Left kidney (tissue), 2 donors: Measurements from ENCODE around the gene RYR1. TPM values are rescaled to one million over a fixed set of nuclear protein-coding genes. Genes with fewer than 3 reads are reported as not detected.
"Not testable (repeated sequence)": the region's sequence is repeated elsewhere in the genome, so short reads cannot be mapped to it uniquely, and the experiment has no call there.

ENCODE experiments used
- DNase-seq: peaks from one replicate; pipeline ENCODE4 v3.0.0-alpha.2; 2013
- polyA plus RNA-seq: library from polyadenylated mRNA; unstranded; fragments of 120-200 nt; gene quantifications from one replicate; pipeline ENCODE4 v1.2.1, GENCODE V29; 2013; ENCODE audit not compliant: insufficient read length

The RYR1 gene
- polyA plus RNA-seq, 1 donor, result 9.6 TPM

DNA sequence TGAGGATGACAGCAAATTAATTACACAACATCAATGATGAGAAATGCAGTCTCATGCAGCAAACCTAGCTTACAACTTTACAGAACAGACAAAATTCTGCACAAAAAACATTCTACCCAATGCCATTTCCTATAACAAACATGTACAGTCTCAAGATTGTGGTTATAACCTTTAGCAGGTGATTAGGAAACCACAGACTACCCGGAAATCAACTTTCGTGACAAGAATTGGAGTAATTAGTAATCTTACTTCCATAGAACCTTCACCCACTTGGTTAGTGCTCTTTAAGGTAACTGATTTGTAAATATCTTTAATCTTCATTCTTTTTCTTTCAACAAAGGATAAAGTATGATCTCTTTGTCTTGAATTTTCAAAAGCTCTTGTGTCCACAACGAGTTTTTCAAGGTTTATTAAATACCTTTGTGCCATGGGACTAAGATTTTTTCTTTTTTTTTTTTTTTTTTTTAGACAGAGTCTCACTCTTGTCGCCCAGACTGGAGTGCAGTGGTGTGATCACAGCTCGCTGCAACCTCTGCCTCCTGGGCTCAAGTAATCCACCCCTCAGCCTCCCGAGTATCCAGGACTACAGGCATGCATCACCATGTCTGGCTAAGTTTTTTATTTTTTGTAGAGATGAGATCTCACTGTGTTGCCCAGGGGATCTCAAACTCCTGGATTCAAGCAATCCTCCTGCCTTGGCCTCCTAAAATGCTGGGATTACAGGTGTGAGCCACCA is 105.5 kb downstream of the RYR1 start:
- DNase-seq, result no peak

DNA sequence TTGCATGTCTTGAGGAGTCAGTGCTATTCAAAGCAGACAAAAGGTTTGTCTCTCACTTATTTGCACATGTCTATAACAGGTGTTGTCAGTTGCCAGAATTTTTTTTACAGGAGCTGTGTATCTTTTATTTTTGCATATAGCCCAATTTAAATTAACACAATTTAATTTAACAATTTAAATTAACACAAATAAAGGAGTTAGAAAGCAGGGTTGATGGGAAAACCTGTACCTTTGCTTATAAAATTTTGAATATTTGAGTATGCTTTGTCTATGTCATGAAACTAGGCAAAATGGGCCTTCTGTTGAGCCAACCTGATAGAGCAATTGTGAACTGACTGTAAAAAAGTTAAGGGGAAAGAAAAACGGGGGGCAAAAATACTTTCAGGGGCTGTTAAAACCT is 106.3 kb downstream of the RYR1 start:
- DNase-seq, result no peak

DNA sequence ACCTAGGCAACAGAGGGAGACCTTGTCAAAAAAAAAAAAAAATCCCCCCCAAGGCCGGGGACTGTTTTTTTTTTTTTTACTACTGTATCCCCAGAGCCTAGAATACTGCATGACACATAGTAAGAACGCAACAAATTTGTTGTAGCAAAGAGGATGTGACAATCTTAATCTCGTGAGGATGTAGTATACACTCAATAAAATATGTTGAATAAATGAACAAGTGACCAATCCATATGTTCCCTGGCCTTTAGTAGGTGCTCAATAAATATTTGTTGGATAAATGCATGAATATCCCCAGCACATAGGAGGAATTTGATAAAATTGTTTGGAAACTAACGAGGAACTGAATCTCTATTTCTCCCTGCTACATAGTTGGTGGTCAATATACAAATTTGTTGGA is 108.5 kb downstream of the RYR1 start:
- no peak for DNase-seq

DNA sequence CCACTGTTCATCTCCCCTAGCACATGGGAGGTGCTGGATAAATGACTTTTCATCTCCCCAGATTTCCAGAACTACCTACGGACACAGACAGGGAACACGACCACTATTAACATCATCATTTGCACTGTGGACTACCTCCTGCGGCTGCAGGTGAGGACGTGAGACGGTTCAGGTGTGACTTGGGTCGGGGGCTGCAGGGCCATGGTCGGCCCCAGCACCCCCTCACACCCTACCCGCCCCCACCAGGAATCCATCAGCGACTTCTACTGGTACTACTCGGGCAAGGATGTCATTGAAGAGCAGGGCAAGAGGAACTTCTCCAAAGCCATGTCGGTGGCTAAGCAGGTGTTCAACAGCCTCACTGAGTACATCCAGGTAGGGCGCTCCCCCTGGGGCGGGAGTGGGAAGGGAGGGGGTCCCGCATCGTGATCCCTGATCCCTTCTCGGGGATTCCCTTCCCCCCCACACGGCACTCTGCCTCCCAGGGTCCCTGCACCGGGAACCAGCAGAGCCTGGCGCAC is 109.9 kb downstream of the RYR1 start:
- no peak for DNase-seq

DNA sequence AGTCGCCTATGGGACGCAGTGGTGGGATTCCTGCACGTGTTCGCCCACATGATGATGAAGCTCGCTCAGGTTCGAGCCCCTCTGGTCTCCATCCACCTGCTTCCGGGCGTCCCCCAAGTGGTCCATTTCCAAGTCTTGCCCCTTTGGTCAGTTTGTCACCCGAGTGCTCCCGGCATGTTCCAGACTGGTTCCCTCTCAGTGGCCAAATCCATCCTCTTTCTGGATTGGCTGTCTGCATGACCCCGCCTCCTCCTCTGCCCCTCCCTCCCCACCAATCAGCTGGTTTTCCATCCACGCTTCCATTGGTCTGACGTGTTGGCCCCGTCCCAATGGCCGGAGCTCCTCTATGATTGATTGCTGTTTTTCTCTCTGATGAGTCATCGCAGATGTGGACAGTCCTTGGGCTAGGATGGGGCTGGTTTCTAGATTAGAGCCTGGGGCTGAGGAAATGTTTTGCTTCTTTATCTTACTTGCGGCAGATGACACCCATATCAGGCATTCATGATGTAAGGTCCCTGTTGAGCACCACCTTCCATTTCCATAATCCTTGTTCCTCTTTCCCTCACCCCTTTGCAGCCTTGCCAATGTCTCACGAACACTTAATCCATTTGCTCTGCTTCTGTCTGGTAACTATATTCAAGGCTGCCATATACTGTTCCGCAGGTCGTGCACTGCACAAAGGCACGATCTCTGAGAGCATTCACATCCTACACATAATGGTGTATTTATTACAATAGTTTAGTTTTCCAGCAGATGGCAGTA is 110.5 kb downstream of the RYR1 start:
- peak; percentile 55 for DNase-seq

DNA sequence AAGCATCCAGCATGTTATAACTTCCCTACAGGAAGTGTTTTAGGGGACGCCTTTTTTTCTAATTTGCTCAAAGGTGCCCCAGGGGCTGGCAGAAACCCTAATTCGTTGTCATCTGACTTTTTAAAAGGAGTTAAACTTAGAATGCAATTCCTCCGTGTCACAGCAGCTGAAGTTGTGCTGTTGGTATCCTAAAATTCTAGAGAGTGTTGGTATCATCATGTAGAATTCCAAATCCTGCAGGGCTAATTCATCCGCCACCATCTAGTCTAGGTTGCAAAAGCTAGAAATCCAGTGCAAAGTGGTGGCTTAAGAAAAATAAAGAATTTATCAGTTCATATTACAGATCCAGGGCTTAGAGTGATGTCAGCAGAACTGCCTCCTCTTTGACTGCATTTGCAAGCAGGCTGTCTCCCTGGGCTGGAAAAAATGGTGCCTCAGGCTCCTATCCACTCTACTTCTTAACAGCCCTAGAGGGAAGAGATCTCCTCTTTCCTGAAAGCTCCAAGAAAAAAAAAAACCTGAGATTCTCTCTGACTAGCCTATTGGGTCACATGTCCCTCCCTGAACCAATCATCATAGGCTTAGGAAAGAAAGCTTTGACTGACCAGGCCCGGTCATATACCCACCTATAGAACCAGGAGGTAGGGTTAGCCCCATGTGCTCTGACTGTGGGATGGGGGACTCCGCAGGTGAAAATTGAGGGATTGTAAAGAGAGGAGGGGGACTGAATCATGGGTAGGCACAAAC is 111.3 kb downstream of the RYR1 start:
- no peak for DNase-seq

DNA sequence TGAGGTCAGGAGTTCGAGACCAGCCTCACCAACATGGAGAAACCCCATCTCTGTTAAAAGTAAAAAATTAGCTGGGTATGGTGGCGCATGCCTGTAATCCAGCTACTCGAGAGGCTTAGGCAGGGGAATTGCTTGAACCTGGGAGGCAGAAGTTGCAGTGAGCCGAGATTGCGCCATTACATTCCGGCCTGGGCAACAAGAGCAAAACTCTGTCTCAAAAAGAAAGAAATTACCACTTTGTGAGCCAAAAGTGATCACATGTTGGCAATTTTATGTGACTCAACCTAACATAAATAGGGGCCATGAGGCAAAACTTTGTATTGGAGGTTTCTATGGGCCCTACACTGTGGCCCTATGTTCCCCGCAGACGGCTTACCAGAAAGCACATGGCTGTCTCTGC is 112.1 kb downstream of the RYR1 start:
- no peak for DNase-seq

DNA sequence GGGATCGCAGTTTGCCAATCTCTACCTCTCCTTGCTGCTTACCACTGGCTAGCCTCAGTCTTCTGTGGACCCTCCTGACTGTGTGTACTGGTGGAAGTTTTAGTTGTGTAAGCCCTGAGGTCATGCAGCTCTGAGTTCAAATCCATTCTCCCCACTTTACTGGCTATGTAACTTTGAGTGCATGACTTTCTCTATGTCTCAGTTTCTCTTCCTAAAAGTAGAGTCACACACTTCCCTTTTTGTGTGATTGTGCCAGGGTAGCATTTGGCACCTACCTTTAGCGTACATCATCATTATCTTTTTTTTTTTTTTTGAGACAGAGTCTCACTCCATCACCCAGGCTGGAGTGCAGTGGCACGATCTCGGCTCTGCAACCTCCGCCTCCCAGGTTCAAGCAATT is 113.9 kb downstream of the RYR1 start:
- DNase-seq, result no peak

DNA sequence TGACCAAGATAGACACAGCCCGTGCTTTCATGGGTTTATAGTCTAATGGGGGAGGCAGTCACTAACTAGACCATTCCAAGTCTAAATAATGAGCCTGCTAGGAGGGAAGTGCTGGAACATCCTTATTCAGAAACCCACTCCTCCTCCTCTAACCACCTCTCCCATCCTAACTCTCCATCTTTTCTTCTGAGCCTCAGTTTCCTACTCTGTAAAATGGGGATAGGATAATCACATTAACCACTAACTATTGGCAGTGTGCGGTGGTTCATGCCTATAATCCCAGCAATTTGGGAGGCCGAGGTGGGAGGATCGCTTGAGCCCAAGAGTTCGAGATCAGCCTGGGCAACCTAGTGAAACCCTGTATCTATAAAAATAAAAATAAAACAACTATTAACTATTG is 115.6 kb downstream of the RYR1 start:
- DNase-seq, result no peak

DNA sequence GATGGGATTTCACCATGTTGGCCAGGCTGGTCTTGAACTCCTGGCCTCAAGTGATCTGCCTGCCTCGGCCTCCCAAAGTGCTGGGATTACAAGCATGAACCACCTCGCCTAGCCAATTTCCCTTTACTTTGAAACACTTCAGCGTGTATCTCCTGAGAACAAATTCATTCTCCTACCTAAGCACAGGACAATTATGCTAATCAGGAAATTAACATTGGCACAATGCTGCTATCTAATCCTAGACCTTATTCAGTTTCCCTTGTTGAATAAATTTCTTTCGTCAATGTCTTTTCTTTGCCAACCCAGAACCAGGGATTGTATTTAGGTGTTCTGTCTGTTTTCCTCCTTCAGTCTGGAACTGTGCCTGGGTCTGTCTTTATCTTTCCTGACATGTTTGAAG is 116.5 kb downstream of the RYR1 start:
- no peak for DNase-seq

DNA sequence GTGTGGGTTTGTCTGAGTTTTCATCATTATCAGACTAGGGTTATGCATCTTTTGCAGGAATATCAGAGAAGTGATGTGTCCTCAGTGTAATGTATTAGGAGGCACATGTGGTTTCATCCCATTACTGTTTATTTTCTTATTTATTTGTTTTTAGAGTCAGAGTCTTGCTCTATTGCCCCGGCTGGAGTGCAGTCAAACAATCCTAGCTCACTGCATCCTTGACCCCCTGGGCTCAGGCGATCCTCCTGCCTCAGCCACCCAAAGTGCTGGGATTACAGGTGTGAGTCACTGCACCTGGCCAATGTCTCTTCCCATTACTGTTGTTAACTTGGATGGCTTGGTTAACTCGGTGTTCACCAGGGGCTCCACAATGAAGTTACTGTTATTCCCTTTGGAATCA is 116.9 kb downstream of the RYR1 start:
- DNase-seq, result no peak

DNA sequence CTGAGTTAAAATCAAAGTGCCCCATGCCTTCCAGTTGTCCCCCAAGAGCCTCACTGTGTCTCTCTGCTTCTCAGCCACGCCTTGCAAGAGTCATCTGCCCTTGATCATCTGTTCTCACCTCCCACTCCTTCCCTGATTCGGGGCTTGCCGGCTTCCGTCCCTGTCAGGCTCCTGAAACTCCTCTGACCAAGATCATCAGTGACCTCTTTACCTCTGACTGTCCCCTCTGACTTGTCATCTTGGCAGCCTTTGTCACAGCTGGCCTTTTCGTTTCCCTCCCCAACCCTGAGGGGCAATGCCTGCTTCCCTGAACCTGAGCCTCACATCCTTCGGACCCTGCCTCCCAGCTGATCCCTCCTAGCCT is 117.9 kb downstream of the RYR1 start:
- no peak for DNase-seq

DNA sequence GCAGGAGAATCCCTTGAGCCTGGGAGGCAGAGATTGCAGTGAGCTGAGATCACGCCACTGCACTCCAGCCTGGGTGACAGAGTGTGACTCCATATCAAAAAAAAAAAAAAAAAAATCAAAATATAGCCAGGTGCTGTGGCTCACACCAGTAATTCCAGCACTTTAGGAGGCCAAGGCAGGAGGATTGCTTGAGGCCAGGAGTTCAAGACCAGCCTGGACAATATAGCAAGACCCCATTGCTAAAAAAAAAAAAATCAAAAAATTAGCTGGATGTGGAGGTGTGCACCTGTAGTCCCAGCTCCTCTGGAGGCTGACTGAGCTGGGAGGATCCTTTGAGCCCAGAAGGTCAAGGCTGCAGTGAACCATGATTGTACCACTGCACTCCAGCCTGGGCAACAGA is 119.7 kb downstream of the RYR1 start:
- DNase-seq, result not testable (repeated sequence)

DNA sequence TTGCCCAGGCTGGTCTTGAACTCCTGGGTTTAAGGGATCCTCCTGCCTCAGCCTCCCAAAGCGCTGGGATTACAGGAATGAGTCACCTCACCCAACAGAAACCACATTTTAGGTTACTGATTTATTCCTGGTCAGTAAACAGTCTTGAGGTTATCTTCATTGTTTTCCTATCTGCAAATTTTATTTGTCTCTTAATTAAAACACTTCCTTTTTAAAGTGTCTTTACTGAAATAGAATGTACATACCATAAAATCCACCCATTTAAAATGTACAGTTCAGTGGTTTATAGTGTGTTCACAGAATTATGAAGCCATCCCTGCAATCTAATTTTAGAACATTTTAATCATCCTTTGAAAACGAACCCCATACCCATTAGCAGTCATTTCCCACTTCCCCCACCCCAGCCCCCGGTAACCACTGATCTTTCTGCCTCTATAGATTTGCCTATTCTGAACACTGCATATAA is 121.2 kb downstream of the RYR1 start:
- DNase-seq, result no peak

DNA sequence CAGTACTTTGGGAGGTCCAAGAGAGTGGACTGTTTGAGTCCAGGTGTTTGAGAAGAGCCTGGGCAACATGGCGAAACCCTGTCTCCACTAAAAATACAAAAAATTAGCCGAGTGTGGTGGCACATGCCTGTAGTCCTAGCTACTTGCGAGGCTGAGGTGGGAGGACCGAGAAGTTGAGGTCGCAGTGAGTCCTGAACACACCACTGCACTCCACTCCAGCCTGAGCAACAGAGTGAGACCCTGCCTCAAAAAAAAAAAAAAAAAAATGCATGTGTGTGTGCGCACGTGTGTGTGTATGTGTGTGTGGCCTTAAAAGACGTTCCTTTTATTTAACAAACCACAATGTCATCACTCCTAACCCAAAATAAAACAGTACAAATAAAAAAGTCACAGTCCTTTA is 121.7 kb downstream of the RYR1 start:
- no peak for DNase-seq

DNA sequence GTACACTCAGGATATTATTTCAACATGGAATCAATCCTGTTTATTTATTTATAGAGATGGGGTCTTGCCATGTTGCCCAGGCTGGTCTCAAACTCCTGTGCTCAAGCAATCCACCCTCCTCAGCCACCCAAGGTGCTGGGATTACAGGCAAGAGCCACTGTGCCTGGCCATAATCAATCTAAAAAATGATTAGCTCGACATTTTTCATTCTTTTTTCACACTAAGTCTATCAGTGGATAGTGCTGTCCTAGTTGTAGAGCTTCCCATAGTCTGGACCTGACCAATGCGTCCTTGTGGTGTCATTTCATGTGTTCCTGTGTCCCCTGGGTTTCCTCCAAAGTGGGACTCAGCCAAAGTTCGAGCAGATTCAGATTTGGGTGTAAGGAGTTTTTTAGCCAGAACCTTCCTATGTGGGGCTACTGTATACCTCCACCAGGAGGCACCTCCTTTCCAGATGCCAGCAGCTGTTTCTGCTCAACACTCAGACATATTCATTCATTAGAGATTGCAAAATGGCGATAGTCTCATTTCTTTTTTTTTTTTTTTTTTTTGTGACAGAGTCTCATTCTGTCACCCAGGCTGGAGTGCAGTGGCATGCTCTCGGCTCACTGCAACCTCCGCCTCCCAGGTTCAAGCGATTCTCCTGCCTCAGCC is 123.2 kb downstream of the RYR1 start:
- DNase-seq, result no peak

DNA sequence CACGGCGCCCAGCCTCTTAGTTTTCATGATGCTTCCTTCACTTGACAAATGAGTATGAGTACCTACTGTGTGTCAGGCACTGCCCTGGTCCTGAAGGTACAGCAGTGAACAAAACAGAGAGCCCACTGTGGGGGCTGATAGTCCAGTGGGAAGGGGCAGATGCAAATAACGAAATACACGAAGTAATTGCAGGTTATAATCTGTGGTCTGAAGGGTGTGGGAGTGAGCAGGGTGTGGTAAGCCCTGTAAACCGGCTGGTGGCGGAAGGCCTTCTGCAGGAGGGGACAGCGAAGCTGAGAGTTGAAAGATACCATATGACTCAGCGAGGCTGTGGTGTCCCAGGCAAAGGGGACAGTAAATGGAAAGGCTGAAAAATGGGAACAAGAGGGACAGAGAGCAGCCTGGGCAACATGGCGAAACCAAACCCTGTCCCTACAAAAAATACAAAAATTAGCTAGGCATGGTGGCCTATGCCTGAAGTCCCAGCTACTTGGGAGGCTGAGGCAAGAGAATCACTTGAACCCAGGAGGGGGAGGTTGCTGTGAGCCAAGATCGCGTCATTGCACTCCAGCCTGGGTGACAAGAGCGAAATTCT is 123.8 kb downstream of the RYR1 start:
- no peak for DNase-seq

DNA sequence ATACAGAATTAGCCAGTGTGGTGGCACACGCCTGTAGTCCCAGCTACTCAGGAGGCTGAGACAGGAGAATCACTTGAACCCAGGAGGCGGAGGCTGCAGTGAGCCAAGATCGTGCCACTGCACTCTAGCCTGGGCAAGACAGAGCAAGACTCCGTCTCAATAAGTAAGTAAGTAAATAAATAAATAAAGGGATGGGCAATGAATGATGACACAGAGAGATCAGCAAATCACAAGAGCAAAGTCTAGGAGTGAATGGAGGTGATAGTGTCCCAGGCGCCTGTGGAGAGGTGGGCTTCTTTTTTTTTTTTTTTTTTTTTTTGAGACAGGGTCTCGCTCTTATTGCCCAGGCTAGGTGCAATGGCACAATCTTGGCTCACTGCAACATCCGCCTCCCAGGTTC is 125.4 kb downstream of the RYR1 start:
- not testable (repeated sequence) for DNase-seq

DNA sequence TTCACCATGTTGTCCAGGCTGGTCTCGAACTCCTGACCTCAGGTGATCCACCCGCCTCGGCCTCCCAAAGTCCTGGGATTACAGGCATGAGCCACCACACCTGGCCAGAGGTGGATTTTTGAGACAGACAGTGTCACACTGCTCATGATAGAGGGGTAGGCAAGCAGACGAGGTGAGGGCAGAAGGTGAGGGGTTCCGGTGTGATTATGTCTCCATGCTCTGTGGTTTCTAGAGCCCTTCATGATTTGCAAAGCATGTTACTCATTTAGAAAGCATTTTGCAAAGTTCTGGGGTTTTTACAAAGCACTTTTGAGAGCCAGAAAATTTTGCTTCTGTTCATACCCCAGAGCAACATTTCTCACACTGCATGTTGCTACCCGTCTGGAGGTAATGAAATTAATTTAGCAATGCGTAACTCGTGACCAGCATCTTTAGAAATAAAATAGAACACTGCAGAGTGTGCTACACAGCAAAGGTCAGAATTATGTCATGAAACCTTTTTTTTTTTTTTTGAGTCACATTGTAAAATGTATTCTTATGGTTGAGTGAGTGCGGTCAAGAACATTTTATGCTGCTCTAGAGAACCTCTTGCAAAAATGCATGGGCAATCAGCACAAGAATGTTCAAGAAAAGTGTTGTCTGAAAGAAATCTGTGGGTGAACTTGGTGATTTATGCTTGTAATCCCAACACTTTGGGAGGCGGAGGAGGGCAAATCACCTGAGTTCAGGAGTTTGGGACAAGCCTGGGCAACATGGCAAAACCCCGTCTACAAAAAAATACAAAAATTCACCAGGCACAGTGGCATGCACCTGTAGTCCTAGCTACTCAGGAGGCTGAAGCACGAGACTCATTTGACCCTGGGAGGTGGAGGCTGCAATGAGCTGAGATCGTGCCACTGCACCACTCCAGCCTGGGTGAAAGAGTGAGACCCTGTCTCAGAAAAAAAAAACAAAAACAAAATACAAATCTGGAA is 126.2 kb downstream of the RYR1 start:
- no peak for DNase-seq

DNA sequence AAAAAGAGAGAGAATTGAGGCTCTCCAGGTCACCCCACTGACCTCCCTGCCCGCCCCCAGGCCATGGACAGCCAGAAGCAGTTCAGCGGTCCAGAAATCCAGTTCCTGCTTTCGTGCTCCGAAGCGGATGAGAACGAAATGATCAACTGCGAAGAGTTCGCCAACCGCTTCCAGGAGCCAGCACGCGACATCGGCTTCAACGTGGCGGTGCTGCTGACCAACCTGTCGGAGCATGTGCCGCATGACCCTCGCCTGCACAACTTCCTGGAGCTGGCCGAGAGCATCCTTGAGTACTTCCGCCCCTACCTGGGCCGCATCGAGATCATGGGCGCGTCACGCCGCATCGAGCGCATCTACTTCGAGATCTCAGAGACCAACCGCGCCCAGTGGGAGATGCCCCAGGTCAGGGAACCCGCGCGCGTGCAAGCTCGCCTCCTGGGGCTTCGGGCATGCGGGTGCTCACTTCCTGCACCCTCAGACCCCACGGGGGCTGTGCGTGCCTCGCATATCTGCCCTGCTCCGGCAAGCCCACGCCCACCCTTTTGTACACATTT is 127.6 kb downstream of the RYR1 start:
- DNase-seq, result no peak
